ENCODE results near the gene ADAM29. TPM values are rescaled to one million over a fixed set of nuclear protein-coding genes. Genes with fewer than 3 reads are reported as not detected.
"Not testable (repeated sequence)": the region's sequence is repeated elsewhere in the genome, so short reads cannot be mapped to it uniquely, and the experiment has no call there.

ADAM29 gene
- not detected in 2 replicates for total RNA-seq (2014; rRNA removed; shearing (Covaris generic))

GRCh38 chr4:174918058-174918457 is at the start of gene ADAM29:
TSS of gene ADAM29 (plus strand) at chr4:174918358. CDS start at chr4:174975526, 57,168 bp downstream.
- DNase-seq (ENCODE audit: low read depth), result no peak

- DNase-seq (ENCODE audit: low read depth), result no peak
Measured at GRCh38 chr4:174869339-174869738, 48.8 kb upstream of the ADAM29 start.

- DNase-seq (ENCODE audit: low read depth), result no peak
Measured at GRCh38 chr4:174870311-174870710, 47.8 kb upstream of the ADAM29 start.

- DNase-seq (ENCODE audit: low read depth), result no peak
Measured at GRCh38 chr4:174871407-174871806, 46.8 kb upstream of the ADAM29 start.

- not testable (repeated sequence) for DNase-seq (ENCODE audit: low read depth)
Measured at GRCh38 chr4:174873146-174873545, 45.0 kb upstream of the ADAM29 start.

GRCh38 chr4:174873931-174874330 is 44.2 kb upstream of the ADAM29 start:
- no peak for DNase-seq (ENCODE audit: low read depth)

- no peak for DNase-seq (ENCODE audit: low read depth)
Measured at GRCh38 chr4:174874898-174875297, 43.3 kb upstream of the ADAM29 start.

GRCh38 chr4:174880001-174880400 is 38.2 kb upstream of the ADAM29 start:
- DNase-seq (ENCODE audit: low read depth), result no peak

- no peak for DNase-seq (ENCODE audit: low read depth)
Measured at GRCh38 chr4:174882317-174882992, 35.7 kb upstream of the ADAM29 start.

GRCh38 chr4:174907508-174907907 is 10.7 kb upstream of the ADAM29 start:
- no peak for DNase-seq (ENCODE audit: low read depth)

- no peak for DNase-seq (ENCODE audit: low read depth)
Measured at GRCh38 chr4:174910271-174910670, 7.9 kb upstream of the ADAM29 start.

GRCh38 chr4:174912919-174913543 is 5.1 kb upstream of the ADAM29 start:
- no peak for DNase-seq (ENCODE audit: low read depth)

- no peak for DNase-seq (ENCODE audit: low read depth)
Measured at GRCh38 chr4:174919886-174920423, 1.8 kb downstream of the ADAM29 start.

- no peak for DNase-seq (ENCODE audit: low read depth)
Measured at GRCh38 chr4:174926958-174927357, 8.8 kb downstream of the ADAM29 start.

GRCh38 chr4:174928174-174928573 is 10.0 kb downstream of the ADAM29 start:
- DNase-seq (ENCODE audit: low read depth), result no peak

- DNase-seq (ENCODE audit: low read depth), result no peak
Measured at GRCh38 chr4:174928575-174929253, 10.6 kb downstream of the ADAM29 start.

- DNase-seq (ENCODE audit: low read depth), result no peak
Measured at GRCh38 chr4:174929346-174929745, 11.2 kb downstream of the ADAM29 start.

GRCh38 chr4:174930895-174931294 is 12.7 kb downstream of the ADAM29 start:
- DNase-seq (ENCODE audit: low read depth), result no peak

- DNase-seq (ENCODE audit: low read depth), result no peak
Measured at GRCh38 chr4:174933083-174933482, 14.9 kb downstream of the ADAM29 start.

- no peak for DNase-seq (ENCODE audit: low read depth)
Measured at GRCh38 chr4:174934360-174934759, 16.2 kb downstream of the ADAM29 start.

- DNase-seq (ENCODE audit: low read depth), result no peak
Measured at GRCh38 chr4:174935607-174936006, 17.4 kb downstream of the ADAM29 start.

GRCh38 chr4:174940002-174940401 is 21.8 kb downstream of the ADAM29 start:
- DNase-seq (ENCODE audit: low read depth), result no peak

GRCh38 chr4:174946246-174946645 is 28.1 kb downstream of the ADAM29 start:
- no peak for DNase-seq (ENCODE audit: low read depth)

All from RPMI7951 (cell line).